GM12864 (cell line): ENCODE data around the gene TRABD2B.

Experiments used
- DNase-seq: peaks from one replicate; pipeline ENCODE4 v3.0.0-alpha.2; 2011; ENCODE audit warnings: low read depth
- H3K4me3 ChIP-seq: 2 replicates; pipeline ENCODE4 v1.5.1; 2011; ENCODE audit warnings: mild to moderate bottlenecking, low read depth, low read length, control low read depth
- CTCF ChIP-seq: IDR thresholded peaks from 2 replicates; pipeline ENCODE4 v1.5.1; 2011; ENCODE audit warnings: low read depth, mild to moderate bottlenecking, moderate library complexity, low read length, control low read depth, inconsistent platforms; ENCODE audit errors: missing control alignments

TRABD2B gene

GRCh38 chr1:47849591-47850261 is 147.5 kb downstream of the TRABD2B start:
- no peak for DNase-seq
- H3K4me3 ChIP-seq, result no peak overlapping the region
- TF ChIP-seq CTCF, result no peak

GRCh38 chr1:47849005-47849521 is 148.1 kb downstream of the TRABD2B start:
- DNase-seq, result no peak
- no peak overlapping the region for H3K4me3 ChIP-seq
- TF ChIP-seq CTCF, result no peak

- TF ChIP-seq CTCF, result no peak
- no peak for DNase-seq
- no peak overlapping the region for H3K4me3 ChIP-seq
Observed at GRCh38 chr1:47847763-47848162, 149.4 kb downstream of the TRABD2B start.

GRCh38 chr1:47844558-47844955 is 152.6 kb downstream of the TRABD2B start:
- no peak overlapping the region for H3K4me3 ChIP-seq
- TF ChIP-seq CTCF, result no peak
- DNase-seq, result no peak

GRCh38 chr1:47843781-47844557 is 153.2 kb downstream of the TRABD2B start:
- DNase-seq, result no peak
- no peak for TF ChIP-seq CTCF
- H3K4me3 ChIP-seq, result no peak overlapping the region

GRCh38 chr1:47843059-47843458 is 154.1 kb downstream of the TRABD2B start:
- no peak overlapping the region for H3K4me3 ChIP-seq
- TF ChIP-seq CTCF, result no peak
- no peak for DNase-seq
